ENCODE data around the gene TTC3. TPM values are rescaled to one million over a fixed set of nuclear protein-coding genes. Genes with fewer than 3 reads are reported as not detected.

Gene TTC3
- total and polyA plus RNA-seq, 2 donors (not counting 1 experiment from before 2014, with no cell fraction given): 42.0 to 163 TPM

- Histone ChIP-seq H3K27ac (ENCODE audit: low read length in 2 of 2) (no peak overlapping the region), H3K4me2 (replicated peaks; ENCODE audit: low read depth, low read length, poor library complexity, severe bottlenecking) (no peak overlapping the region), H3K27me3 (replicated peaks in 1 of 4; ENCODE audit: control extremely low read depth in 1 of 4, control insufficient read depth in 3 of 4, insufficient read depth in 4 of 4, low read length in 3 of 4) (no peaks in the 10 kb centered on the region), H3K4me1 (ENCODE audit: control insufficient read depth in 2 of 2, insufficient read depth in 2 of 2, low read length in 2 of 2) (no peaks in the 10 kb centered on the region), H3K4me3 (ENCODE audit: control extremely low read depth in 1 of 5, extremely low read depth in 1 of 5, insufficient read depth in 1 of 5, low read depth in 2 of 5, low read length in 4 of 5) (no peak overlapping the region), H3K36me3 (replicated peaks in 1 of 2; ENCODE audit: control extremely low read depth in 1 of 2, control insufficient read depth in 1 of 2, extremely low read depth in 1 of 2, insufficient read depth in 2 of 2, low read length in 1 of 2) (peaks cover 0 to 2% of the 10 kb centered on the region in 2 experiments), H3K9ac (ENCODE audit: low read length) (no peak overlapping the region), H3K9me3 (ENCODE audit: control extremely low read depth in 1 of 3, control insufficient read depth in 2 of 3, insufficient read depth in 1 of 3, low read length in 2 of 3) (no peaks in the 10 kb centered on the region), H2AFZ (ENCODE audit: insufficient read depth, low read depth, low read length, poor library complexity, severe bottlenecking) (no peak overlapping the region), H3K79me2 (ENCODE audit: control insufficient read depth, insufficient read depth, low read length) (no peaks in the 10 kb centered on the region), H4K20me1 (ENCODE audit: control insufficient read depth, insufficient read depth, low read length, poor library complexity, severe bottlenecking) (no peaks in the 10 kb centered on the region)
- ATAC-seq (ENCODE audit: low read depth) (peak; percentile 68), DNase-seq (no peak)
- Mint-ChIP-seq H3K9me3 (ENCODE audit: insufficient read depth) (no peaks in the 10 kb centered on the region), H3K4me3 (no peak overlapping the region), H3K27me3 (no peaks in the 10 kb centered on the region), H3K4me1 (peaks cover 10% of the 10 kb centered on the region), H3K27ac (no peak overlapping the region)
- 100% methylated on average over 1 of the region's 1 CpG for WGBS (ENCODE audit: insufficient coverage)
- intact Hi-C loops (cut with micrococcal nuclease): no loop called here
- TF ChIP-seq EZH2 (IDR thresholded peaks at IDR 0.05; ENCODE audit: borderline replicate concordance, insufficient read depth, low read depth, low read length, poor library complexity, severe bottlenecking): no peak
- ChIA-PET POLR2A (no interaction called here), CTCF (no interaction called here)
Measured at GRCh38 chr21:37060296-37060695, 12.8 kb upstream of the TTC3 start.

GRCh38 chr21:37061926-37062592 is 11.0 kb upstream of the TTC3 start:
- 70% methylated on average over 4 of the region's 7 CpGs for WGBS (ENCODE audit: insufficient coverage)
- H3K27ac ChIP-seq (ENCODE audit: low read length in 2 of 2): no peak overlapping the region
- H3K4me1 Mint-ChIP-seq: peaks cover 10% of the 10 kb centered on the region

More at GRCh38 chr21:37061926-37062592, 11.0 kb upstream of the TTC3 start:
- ATAC-seq (ENCODE audit: low read depth) (no peak), DNase-seq (no peak)
- H3K79me2 ChIP-seq (ENCODE audit: control insufficient read depth, insufficient read depth, low read length): no peaks in the 10 kb centered on the region
- ChIA-PET CTCF (no interaction called here), POLR2A (no interaction called here)
- H2AFZ ChIP-seq (ENCODE audit: insufficient read depth, low read depth, low read length, poor library complexity, severe bottlenecking): no peak overlapping the region
- Mint-ChIP-seq H3K4me3 (no peak overlapping the region), H3K27me3 (no peaks in the 10 kb centered on the region), H3K9me3 (ENCODE audit: insufficient read depth) (no peaks in the 10 kb centered on the region), H3K27ac (no peak overlapping the region)
- peaks cover 2 to 6% of the 10 kb centered on the region in 2 experiments for H3K36me3 ChIP-seq (replicated peaks in 1 of 2; ENCODE audit: control extremely low read depth in 1 of 2, control insufficient read depth in 1 of 2, extremely low read depth in 1 of 2, insufficient read depth in 2 of 2, low read length in 1 of 2)
- no peak overlapping the region for H3K4me3 ChIP-seq (ENCODE audit: control extremely low read depth in 1 of 5, extremely low read depth in 1 of 5, insufficient read depth in 1 of 5, low read depth in 2 of 5, low read length in 4 of 5)
- H3K4me2 ChIP-seq (replicated peaks; ENCODE audit: low read depth, low read length, poor library complexity, severe bottlenecking): no peak overlapping the region
- TF ChIP-seq CTCF (IDR thresholded peaks at IDR 0.05) (no peak), EZH2 (IDR thresholded peaks at IDR 0.05; ENCODE audit: borderline replicate concordance, insufficient read depth, low read depth, low read length, poor library complexity, severe bottlenecking) (no peak)
- no peaks in the 10 kb centered on the region for H3K4me1 ChIP-seq (ENCODE audit: control insufficient read depth in 2 of 2, insufficient read depth in 2 of 2, low read length in 2 of 2)
- no peak overlapping the region for H3K9ac ChIP-seq (ENCODE audit: low read length)
- intact Hi-C loops (cut with micrococcal nuclease): no loop called here
- no peaks in the 10 kb centered on the region for H4K20me1 ChIP-seq (ENCODE audit: control insufficient read depth, insufficient read depth, low read length, poor library complexity, severe bottlenecking)
- H3K9me3 ChIP-seq (ENCODE audit: control extremely low read depth in 1 of 3, control insufficient read depth in 2 of 3, insufficient read depth in 1 of 3, low read length in 2 of 3): no peaks in the 10 kb centered on the region
- H3K27me3 ChIP-seq (replicated peaks in 1 of 4; ENCODE audit: control extremely low read depth in 1 of 4, control insufficient read depth in 3 of 4, insufficient read depth in 4 of 4, low read length in 3 of 4): no peaks in the 10 kb centered on the region

Data from B cell (primary cell).